ENCODE measurements around the gene ZSCAN2.
"Not testable (repeated sequence)": the region's sequence is repeated elsewhere in the genome, so short reads cannot be mapped to it uniquely, and the experiment has no call there.

- TF ChIP-seq CTCF (IDR thresholded peaks at IDR 0.05; ENCODE audit: low read length); EZH2 (optimal IDR thresholded peaks at IDR 0.05; ENCODE audit: low read depth, low read length): not testable (repeated sequence)
These were observed 41.8 kb downstream of the ZSCAN2 start for GRCh38 chr15:84642640-84643039.

Data from MM.1S (cell line).